Hepatocyte (in vitro differentiated cells): ENCODE results near the gene LGR4.

Experiments
- EZH2 ChIP-seq: fragments of 200-600 bp; sonication (generic); IDR thresholded peaks from 2 replicates; pipeline ENCODE4 v1.6.1; 2016; ENCODE audit warnings: antibody characterized with exemption, mild to moderate bottlenecking, borderline replicate concordance
- EZH2phosphoT487 ChIP-seq: fragments of 200-600 bp; sonication (generic); IDR thresholded peaks from one replicate; pipeline ENCODE4 v1.6.1; 2018; ENCODE audit warnings: antibody characterized with exemption, mild to moderate bottlenecking, low read depth, moderate library complexity; ENCODE audit not compliant: unreplicated experiment, severe bottlenecking
- TF ChIP-seq, protein P1 (sequence below): fragments of 200-600 bp; sonication (generic); IDR thresholded peaks from 2 replicates; pipeline ENCODE4 v1.5.1; 2016; ENCODE audit warnings: antibody characterized with exemption, mild to moderate bottlenecking; ENCODE audit not compliant: poor library complexity

- TF ChIP-seq, protein P1, sequence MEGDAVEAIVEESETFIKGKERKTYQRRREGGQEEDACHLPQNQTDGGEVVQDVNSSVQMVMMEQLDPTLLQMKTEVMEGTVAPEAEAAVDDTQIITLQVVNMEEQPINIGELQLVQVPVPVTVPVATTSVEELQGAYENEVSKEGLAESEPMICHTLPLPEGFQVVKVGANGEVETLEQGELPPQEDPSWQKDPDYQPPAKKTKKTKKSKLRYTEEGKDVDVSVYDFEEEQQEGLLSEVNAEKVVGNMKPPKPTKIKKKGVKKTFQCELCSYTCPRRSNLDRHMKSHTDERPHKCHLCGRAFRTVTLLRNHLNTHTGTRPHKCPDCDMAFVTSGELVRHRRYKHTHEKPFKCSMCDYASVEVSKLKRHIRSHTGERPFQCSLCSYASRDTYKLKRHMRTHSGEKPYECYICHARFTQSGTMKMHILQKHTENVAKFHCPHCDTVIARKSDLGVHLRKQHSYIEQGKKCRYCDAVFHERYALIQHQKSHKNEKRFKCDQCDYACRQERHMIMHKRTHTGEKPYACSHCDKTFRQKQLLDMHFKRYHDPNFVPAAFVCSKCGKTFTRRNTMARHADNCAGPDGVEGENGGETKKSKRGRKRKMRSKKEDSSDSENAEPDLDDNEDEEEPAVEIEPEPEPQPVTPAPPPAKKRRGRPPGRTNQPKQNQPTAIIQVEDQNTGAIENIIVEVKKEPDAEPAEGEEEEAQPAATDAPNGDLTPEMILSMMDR, result no peak
- TF ChIP-seq EZH2, result no peak
- no peak for TF ChIP-seq EZH2phosphoT487
Measured at GRCh38 chr11:27373392-27373791, 99.2 kb downstream of the LGR4 start.
